Epidermal melanocyte (primary cell): ENCODE results near the gene ARHGAP21.
A peak's percentile ranks its signal among the peaks of the same experiment; 100 is the strongest.
"Not testable (repeated sequence)": the region's sequence is repeated elsewhere in the genome, so short reads cannot be mapped to it uniquely, and the experiment has no call there.

Experiments used
- DNase-seq: peaks from one replicate; pipeline ENCODE4 v3.0.0; 2011; ENCODE audit warnings: low spot score; ENCODE audit not compliant: insufficient read length

Gene ARHGAP21

DNA sequence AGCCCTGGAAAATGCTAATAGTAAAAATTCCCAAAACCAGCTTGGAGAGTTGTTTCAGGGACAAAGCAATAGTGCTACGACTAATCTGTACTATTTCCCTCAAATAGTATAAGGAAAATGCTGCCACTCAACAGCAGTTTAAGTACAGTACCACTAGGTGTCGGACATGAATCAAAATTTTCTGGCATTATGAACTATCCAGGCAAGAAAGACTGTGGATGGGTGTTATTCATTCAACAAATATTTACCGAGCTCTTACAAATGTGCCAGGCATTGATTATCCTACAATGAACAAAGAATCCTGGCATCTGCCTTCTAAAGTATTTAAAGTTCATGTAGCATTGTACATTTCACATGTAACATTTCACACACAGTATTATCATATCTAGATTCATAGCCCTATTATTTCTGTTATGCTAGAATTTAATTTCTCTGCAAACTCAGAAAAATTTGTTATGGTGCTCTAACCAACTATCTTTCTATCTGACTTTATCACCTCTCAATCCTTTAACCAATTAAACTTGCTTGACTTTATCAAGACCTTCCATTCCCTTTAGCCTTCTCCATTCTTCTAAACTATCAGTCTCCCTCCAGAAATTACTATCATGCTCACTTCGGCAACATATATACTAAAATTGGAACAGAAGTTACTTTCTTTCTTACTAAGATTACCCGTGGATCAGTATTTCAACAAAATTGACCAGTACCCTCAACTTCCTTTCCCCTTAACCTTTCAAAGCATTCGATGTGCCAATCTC is 80.6 kb downstream of the ARHGAP21 start:
- peak; percentile 49 for DNase-seq

DNA sequence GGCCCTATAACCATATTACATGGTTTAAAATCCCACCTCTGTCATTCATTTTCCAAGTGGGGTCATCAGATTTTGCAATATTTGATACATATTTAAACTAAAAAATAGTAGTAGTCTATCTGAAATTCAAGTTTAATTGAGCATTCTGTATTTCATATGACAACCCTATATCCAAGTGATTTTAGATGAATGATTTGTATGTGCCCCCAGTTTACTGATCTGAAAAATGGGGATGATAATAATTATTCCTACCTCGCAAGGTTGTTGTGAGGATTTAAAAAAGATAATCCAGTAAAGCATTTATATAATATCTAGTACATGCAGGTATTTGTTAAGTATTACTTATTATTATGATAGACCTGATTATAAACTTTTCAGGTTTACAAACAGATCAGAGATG is 84.6 kb downstream of the ARHGAP21 start:
- DNase-seq: no peak

DNA sequence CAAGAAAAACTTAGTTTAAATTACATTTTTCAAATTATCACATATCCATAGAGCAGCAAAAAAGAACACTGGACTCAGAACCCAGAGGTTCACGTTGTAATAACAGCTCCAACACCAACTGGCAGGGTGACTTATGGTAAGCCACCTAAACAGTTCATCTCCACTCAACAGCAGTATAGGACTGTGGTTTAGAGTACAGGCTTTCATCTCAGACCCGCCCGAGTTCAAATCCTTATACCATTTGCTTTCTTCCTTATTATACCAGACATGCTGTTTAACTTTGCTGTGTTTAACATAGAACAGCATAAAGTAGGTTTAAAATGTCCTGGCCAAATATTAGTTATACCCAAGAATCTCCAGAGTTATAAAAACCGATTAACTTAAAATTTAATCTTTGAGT is 97.9 kb downstream of the ARHGAP21 start:
- no peak for DNase-seq

DNA sequence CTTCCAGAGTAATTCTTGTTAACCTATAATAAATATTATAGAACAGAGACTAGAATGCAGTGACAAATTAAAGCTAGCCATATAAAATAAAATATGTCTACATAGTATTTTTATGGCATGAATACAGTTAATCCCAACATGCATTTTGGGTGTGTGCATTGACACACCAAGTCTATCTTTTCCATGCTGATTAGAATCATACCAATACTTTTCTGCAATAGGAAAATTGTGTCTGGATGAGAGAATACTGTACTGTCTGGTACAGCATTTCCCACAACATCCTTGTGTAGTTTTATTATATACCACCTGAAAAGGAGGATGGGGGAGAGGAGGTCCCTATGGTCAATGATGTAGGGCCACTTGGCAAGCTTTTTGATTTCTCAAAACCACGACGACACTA is 100.3 kb downstream of the ARHGAP21 start:
- no peak for DNase-seq

DNA sequence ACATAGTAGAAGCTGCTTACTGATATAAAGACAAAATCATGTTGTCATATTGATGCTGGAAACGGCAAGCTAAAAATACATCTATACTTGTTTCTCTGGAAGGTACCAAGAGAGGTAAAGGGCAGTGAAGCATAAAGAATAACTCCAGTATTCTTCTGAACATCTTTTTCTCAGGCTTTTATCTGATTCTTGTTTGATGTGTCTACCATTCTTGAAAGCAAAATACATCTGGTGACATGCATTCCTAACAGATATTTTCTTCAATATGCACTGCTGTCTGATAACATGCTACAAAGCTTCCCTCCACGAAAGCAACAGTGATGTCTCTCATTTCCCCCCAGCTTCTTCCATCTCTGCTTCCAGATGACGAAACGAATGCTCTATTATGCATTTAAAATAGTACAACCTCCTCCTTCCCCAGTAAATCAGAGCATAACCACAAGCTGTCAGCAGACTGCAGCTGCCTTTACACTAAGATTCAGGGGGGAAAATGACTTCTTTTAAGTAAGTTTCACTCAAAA is 100.8 kb downstream of the ARHGAP21 start:
- no peak for DNase-seq

DNA sequence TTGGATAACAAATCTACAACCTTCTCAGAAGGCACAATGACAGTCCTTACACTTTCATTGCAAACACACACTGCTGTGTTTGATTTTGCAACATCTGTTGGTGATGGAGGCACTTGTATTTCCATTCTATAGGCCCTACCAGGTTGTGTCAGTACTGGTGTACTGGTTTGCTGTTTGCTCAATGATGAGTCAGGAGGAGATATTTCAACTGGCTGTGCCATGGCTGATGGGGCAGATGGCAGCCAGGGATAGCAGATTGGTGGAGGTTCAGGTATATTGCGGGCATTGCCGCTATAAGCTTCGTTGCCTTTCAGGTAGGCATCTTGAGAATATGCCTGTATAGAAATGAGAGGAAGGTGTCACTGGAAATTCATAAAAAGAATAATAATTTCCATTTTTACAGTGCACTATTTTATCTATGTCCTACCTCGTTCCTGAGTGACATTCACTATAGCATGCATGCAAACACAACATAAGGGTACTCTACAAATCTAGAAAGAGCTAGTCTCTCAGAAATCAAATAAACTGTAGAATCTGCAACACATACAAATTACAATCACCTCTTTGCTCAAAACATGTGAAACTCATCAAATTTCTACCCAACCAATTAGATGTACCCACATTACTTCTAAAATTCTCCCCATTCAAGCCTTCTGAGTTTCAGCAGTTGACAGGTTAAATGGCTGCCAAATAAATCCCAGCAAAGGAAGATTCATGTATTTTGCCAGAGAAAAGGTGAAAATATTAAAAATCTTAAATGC is 102.5 kb downstream of the ARHGAP21 start:
- not testable (repeated sequence) for DNase-seq

DNA sequence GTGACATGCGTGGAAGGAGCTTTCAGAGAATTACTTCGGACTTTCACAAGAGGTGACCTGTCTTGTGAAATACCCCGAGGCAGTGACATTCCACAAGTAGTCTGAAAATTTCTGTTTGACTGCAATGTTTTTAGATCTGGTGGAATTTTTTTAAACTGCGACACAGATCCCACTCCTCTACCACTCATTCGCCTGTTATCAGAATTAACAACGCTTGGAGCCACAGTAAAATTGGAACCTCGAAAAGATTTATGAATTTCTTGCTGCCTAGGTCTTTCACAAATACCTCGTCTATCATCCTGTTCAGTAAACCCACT is 103.7 kb downstream of the ARHGAP21 start:
- not testable (repeated sequence) for DNase-seq

DNA sequence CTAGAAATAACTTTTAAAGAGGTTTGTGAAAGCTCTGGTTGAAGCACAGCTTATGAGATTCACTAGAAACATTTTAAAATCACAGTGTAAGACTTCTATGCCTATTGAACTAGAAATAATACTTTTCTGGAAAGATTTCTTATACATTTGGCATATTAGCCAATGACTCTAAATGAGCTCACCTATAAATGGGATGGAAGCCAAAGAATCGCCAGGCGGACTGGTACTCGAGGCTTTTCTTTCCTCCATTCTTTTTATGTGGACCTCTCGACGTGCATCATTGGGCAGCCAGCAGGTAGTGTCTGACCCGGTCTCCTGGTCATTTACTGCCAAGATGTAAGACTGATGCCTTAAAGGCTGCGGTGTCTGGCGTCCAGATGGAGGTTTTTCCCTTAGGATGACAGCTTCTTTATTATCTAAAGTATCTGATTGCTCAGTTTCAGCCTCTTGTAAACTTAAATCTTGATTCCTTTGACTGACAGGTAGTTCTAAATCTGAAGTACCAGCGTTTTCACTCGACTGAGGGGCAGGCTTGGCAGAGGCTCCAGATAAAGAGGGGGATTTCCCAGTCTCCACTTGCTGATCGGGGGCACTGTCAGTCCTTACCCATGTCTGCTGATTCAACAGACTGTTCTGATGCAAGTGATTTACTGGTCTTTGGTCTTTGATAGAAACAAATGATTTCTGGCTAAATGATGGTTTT is 104.2 kb downstream of the ARHGAP21 start:
- DNase-seq: not testable (repeated sequence)

DNA sequence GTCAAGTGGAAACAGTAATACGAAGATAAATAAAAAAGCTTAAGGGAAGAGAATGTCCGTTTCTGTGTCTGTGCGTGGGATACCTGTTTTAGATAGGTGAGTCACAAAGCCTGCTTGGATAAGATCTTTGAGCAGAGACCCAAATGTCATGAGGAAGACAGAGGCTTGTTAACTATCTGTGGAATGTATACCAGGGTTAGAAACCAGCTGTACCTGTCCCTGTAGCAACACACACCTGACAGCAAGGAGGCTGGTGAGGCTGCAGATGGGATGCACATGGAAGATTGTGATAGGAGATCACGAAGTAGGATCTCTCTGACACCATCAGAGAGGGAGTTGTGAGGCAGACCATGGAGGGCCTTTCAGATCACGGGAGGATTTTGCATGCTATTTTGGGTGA is 105.3 kb downstream of the ARHGAP21 start:
- DNase-seq: no peak

DNA sequence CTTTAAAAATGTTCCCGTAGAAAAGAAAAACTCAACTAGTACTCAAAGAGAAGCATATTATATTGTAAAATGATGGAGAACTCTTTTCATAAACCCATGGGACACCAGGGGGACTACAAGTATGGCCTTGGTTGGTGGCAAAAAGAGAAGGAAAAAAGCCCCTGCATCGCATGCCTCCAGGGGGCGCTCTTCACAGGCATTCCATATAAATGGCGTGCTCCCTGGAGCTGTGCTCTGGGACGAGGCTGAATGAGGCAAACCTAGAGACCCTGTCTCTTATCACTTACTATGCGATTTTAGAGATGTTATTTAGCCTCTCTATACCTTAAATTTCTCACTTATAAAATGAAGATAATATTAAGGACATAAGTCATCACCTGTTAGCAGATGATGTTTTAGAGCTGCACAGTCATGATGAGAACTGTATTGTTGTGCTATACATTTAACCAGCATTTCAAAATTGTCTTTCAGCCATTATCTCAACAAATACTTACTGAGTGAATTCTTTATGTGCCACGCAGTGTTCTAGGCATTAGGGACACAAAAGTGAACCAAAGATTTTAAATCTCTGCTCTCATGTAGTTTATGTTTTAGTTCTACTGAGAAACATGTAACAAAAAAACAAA is 105.8 kb downstream of the ARHGAP21 start:
- DNase-seq: no peak

DNA sequence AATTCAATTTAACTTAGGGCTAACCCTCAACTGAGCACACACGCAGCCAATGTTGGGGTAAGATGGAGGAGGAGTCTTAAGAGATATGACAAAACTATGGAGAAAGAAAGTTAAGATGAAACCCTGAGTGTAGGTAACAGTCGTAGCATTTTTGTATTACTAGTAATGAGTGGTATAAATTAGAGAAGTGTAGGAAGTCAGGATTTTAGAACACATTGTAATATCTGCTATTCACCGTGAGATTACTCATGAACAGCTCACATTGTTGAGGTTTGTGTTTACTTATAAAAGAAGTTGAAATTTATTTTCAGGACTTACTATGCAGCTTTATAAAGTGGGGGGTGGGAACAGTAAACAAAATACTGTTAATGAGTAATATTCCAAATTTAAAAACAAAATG is 107.2 kb downstream of the ARHGAP21 start:
- DNase-seq: no peak

DNA sequence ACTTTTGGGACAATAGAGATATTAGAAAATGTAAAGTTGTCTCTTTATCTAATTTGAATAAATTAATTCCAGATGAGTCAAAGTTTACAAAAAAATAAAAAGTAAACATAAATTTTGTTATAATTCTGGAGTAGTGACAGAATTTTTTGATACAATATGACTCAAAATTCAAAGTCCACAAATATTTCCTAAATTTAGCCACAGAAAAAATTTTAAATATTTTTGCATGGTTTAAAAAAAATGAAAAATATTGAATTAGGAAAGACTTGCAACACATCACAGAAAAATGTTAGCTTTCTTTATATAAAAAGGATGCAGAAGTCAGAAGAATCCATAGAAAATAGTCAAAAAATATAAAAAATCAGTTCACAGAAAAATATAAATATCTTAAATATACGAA is 117.7 kb downstream of the ARHGAP21 start:
- no peak for DNase-seq

DNA sequence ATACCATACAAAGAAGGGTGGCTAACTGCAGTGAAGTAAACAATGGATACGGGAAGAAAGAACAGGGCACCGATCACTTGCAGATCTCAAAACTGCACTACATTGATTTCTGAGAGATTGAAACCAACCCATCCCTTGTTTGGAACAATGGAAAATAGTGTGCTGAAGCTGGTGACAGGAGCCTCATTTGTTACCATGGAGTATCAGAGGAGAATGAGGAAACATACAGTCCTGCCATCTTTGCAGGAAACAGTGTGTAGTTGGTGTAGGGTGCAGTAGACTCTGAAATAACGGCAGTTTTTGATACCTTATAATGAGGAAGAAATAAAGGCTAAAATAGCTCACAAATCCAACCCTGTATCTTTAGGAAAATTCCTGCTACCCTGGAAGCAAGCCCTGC is 118.5 kb downstream of the ARHGAP21 start:
- no peak for DNase-seq

DNA sequence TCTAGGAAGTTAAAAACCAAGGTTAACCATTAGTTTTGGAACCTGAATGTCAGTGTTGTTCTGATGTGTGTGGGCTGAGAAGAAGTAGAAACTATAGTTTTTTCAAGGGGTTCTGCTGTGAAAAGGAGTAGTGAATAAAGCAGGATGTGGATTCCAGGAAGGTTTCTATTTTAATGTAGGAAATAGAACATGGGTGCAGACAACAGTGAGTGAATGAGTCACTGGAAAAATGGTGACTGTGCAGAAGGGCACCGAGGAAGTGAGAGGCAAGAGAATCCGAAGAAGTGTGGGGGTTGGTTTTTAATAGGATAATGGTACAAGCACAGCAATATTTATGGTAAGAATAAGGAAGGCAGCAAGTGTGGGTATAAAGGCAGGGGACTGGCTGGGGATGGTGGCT is 120.4 kb downstream of the ARHGAP21 start:
- DNase-seq: no peak

DNA sequence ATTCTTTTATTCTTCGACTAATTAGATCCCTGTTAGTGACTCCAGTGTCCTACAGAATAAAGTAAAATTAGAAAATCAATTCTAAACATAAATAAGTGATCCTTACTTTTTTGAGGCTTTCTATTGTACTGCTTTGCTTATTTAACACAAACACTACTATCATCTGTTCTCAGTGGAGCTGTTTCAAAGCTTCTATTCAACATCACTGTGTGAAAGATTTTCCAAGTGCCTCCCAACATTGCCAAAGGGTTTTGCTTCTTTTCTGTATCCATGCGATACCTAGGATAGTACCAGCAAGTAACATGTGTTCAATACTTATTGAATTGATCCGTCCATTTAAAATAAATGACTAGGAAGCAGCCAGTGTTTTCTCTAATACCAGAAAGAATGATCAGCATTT is 125.7 kb downstream of the ARHGAP21 start:
- no peak for DNase-seq

DNA sequence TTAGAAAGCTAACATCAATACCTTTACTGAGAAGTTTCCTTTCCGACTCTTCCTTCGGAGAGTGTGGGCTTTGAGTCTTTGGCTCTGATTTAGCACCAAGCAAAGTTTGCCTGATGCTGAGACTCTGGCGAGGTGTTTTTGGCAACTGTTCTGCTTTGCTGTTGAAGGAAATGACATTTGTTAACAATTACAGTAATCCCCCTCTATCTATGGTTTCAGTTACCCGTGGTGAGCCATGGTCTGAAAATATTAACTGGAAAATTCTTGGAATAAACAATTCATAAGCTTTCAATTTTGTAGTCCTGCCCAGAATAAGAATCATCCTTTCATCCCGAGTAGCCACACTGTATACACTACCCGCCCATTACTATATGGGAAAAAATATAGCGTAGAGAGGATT is 126.3 kb downstream of the ARHGAP21 start:
- DNase-seq: no peak

DNA sequence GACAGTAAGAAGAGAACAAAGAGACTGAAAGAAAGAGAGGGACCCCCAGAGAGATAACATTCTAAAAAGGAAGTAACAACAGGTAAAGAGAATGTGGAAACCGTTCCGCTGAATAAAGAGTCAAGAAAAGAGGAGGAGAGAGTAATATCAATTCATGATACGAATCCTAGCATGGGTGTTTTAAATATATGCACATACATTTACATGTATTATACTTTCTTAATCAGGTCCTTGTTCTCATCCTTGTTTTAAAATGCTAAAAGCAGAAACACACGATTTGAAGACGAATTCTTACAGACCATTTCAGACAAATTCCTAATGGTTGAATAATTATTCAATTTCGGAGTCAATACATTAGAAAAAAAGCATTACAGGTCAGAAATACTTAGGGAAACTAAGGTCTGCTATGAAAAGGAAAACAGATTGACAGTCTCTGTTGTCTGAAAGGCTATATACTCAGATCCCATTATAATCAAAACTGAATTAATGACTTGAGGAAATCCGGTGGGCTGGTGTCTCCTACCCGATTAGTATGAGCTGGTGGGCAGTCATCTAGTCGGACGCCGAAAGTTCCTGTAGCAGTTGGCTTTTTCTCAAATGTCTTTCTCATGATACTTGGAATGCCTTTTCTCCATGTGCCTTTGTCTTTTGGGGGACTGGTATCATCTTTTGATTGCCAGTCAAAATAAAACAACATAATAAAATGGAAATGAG is 127.3 kb downstream of the ARHGAP21 start:
- DNase-seq: no peak

DNA sequence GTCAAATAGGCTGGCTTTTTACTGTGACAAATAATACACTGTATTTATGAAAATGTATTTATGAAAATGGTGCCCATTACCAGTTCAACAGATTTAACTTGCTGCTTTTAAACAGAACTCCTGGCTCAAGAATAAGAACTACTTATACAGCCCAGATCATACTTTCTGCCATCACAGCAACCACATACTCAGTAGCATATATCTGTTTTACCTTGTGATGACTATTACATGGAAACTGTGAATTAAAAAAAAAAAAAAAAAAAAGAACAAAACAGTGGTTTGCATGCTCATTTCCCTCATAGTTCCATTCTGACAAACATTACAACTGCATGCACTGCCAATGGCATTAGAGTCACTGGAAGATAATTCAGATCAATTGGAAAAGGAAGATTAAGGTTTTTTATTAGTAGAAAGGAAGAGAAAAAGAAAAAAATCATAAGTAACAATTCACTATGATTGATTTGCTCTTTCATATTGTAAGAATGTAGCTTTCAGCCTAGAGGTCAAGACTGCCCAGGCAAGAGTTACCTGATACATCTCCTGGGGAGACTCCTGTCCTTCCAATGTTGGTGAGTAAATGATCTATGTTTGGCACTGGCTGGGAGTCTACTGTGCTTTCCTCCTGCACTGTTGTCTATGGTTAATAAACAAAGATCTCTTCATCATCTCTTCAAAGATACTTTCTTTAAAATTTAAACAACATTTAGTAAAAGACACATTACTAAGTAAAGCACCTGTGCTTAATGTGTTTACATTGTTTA is 132.8 kb downstream of the ARHGAP21 start:
- no peak for DNase-seq

DNA sequence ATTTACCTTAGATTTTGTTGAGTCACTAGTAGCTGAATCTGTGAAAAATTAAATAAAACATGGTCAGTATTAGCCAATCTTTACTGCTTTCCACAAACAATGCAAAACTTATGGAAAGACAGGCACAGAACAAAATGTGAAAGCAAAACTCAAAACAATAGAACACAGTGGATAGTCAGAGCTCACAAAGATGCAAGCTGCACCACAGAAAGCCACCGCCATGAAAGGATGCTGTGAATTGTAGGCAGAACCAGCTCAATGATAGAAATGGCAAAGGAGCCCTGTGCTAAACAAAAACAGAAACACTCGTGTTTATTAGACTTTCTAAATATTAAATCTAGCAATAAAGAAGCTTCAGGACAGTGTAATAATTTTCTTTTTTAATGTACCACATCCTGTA is 134.4 kb downstream of the ARHGAP21 start:
- DNase-seq: no peak

DNA sequence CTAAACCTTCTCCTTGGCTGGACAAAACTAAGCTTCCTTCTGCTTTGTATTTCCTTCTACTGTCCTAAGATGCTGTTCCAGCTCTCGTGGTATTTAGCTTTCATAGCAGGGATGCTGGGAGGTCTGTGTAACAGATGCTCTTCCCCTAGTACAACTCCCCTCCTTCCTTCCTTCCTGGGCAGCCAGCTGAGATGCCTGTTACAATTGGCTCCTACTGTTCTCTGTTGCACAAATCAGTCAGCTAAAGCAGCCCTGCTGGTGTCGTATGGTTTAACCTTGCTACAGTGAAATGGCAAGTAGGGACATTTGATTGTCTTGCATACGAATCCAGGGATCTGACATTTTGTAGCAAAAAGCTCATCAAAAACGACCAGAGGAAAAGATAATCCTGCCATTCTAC is 143.8 kb downstream of the ARHGAP21 start:
- no peak for DNase-seq
